Peyer's patch (tissue), 4 donors: ENCODE results near the gene GOLGA7B.

ENCODE experiments used
- POLR2A ChIP-seq, 2 donors: fragments of 450-650 bp; IDR thresholded peaks; one replicate each; pipeline ENCODE4 v1.5.1; 2017; ENCODE audit warnings: antibody characterized with exemption in 2 of 2, mild to moderate bottlenecking in 2 of 2, moderate library complexity in 2 of 2
- TF ChIP-seq, protein P1 (sequence below), 6 experiments: fragments of 450-650 bp in 4 of 6; fragments of 200-600 bp in 2 of 6; sonication (generic) in 1 of 6; IDR thresholded peaks; one replicate each; pipeline ENCODE4 v1.5.1; 2017 to 2019; ENCODE audit warnings: antibody characterized with exemption in 6 of 6, mild to moderate bottlenecking in 3 of 6, moderate library complexity in 1 of 6

DNA sequence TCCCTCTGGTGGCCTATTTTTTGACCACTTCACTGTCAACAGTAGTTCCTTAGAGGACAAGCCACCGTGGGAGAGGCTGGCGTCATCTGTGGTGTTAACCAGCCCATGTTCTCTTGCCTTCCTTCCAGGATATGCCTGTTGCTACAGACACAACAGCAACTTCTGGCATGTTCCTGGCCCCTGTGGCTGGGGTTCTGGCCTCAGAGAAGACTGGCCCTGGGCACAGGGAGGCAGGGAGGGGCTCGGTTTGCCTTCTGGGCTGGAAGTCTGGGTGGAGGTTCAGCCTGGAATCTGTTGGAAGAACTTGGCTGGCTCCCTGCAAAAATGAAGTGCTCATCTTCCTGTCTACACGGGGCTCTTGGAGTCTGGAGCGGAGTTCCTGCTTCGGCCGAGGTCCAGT is 25.7 kb downstream of the GOLGA7B start:
- TF ChIP-seq, protein P1, sequence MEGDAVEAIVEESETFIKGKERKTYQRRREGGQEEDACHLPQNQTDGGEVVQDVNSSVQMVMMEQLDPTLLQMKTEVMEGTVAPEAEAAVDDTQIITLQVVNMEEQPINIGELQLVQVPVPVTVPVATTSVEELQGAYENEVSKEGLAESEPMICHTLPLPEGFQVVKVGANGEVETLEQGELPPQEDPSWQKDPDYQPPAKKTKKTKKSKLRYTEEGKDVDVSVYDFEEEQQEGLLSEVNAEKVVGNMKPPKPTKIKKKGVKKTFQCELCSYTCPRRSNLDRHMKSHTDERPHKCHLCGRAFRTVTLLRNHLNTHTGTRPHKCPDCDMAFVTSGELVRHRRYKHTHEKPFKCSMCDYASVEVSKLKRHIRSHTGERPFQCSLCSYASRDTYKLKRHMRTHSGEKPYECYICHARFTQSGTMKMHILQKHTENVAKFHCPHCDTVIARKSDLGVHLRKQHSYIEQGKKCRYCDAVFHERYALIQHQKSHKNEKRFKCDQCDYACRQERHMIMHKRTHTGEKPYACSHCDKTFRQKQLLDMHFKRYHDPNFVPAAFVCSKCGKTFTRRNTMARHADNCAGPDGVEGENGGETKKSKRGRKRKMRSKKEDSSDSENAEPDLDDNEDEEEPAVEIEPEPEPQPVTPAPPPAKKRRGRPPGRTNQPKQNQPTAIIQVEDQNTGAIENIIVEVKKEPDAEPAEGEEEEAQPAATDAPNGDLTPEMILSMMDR (IDR thresholded peaks at IDR 0.05) = no peak
- no peak for TF ChIP-seq POLR2A (IDR thresholded peaks at IDR 0.05)
